GM12891 (cell line): ENCODE results near the gene AP2A2.
A peak's percentile ranks its signal among the peaks of the same experiment; 100 is the strongest.

ENCODE experiments used
- DNase-seq: peaks from one replicate; pipeline ENCODE4 v3.0.0; 2011; ENCODE audit warnings: low spot score; ENCODE audit not compliant: insufficient read length
- FAIRE-seq: peaks from 2 replicates; lab custom pipeline; 2011; peaks lifted over from hg19 to GRCh38; lab: Jason Lieb, UNC
- PAX5 ChIP-seq: IDR thresholded peaks from 2 replicates; pipeline ENCODE4 v1.6.1; 2011; ENCODE audit warnings: low read length, moderate library complexity, mild to moderate bottlenecking; ENCODE audit not compliant: insufficient read depth, severe bottlenecking
- POLR2A ChIP-seq: IDR thresholded peaks from 2 replicates; pipeline ENCODE4 v1.6.1; 2011; ENCODE audit warnings: low read depth, low read length, control low read depth
- POLR2AphosphoS5 ChIP-seq: IDR thresholded peaks from 2 replicates; pipeline ENCODE4 v1.6.1; 2011; ENCODE audit warnings: low read depth, low read length, control low read depth
- POU2F2 ChIP-seq: IDR thresholded peaks from 2 replicates; pipeline ENCODE4 v1.6.1; 2011; ENCODE audit warnings: low read depth, mild to moderate bottlenecking, control low read depth, low read length, moderate library complexity
- SPI1 ChIP-seq: IDR thresholded peaks from 2 replicates; pipeline ENCODE4 v1.6.1; 2011; ENCODE audit warnings: low read depth, low read length, control low read depth
- TAF1 ChIP-seq: IDR thresholded peaks from 2 replicates; pipeline ENCODE4 v1.6.1; 2011; ENCODE audit warnings: low read depth, low read length, control low read depth

AP2A2 gene

DNA sequence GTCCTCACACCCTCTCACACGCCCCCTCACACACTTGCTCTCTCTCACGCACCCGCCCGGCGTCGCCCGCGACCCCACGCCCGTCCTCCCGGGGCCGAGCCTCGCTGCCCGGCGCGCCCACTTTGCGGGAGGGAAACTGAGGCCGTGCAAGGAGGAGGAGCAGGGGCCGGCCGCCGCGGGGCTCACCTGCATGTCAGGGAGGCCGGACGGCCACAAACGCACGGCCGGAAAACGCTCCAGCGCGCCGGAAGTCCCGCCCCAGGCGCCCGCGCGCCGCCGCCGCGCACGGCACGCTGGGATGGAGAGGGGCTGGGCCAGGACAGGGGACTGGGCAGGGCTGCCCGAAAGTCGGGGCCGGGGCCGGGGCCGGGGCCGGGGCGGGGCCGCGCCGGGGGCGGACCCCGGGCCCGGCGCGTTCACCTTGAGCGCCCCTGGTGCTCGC lies 15.1 kb upstream of the AP2A2 start, which contains the start of gene CHID1:
Gene CHID1 (minus strand): TSS at position 222 of the 442 bp plus-strand sequence. CDS start 5,994 bp downstream, outside the sequence.
- TF ChIP-seq TAF1, result no peak
- TF ChIP-seq POLR2A, result 0 out of 2 replicates have a peak, but pooled peaks have one; percentile 17
- no peak for TF ChIP-seq SPI1
- DNase-seq, result peak; percentile 99
- FAIRE-seq, result peak; percentile 89

DNA sequence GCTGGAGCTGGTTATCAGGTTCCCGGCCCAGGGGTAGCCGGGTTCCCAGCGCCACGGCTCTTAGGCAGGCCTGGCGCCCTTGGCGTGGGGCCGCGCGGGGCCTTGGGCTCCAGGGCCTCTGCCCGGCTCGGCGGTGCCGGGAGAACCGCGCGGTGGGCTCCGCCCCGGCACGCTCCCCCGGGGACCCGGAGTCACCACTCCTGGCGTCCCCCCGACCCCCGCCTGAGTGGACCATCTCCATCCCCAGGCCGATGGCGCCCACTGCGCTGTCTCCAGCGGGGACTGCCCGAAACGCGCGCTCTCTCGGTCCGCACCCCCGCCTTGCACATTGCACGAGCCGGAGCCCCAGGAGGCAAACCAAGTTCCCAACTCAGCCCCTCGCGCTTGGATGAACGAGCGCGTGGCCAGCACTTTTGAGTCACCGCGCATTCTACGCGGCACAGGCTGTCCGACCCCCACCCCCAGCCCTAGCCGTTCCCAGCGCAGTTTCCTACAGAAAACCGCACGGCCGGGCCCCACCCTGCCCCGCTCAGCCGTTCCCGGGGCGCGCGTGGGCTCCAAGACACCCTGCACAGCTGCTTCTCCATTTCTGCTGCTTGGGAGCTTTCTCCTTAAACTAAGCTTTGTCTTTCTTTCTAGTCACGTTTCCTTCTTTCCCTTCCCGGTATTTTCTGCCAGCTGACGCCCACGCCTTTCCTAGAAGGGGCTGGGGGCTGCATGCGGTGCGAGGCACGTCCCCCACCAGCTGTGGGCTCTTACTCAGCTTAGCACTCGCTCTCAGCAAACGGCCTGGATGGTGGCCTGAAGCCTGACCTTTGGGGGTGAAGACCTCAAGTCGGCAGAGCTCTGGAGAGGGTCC lies 14.4 kb upstream of the AP2A2 start:
- DNase-seq (no peak), FAIRE-seq (peak; percentile 69)
- TF ChIP-seq POLR2AphosphoS5 (peak; percentile 72; the same call in 1 of the 2 replicates), PAX5 (peak; percentile 6), TAF1 (peak; percentile 56), POU2F2 (no peak), POLR2A (peak; percentile 57)

DNA sequence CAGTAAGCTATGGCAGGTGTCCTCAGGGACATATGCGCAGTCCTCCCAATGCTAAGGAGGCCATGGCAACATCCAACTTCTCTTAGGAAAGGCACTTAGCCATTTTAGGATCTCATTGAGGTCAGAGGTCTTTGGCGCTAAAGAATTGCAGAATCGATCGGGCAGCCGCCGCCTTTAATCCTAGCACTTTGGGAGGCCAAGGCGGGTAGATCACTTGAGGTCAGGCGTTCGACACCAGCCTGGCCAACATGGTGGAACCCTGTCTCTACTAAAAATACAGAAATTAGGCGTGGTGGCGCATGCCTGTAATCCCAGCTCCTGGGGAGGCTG lies 13.8 kb upstream of the AP2A2 start:
- TF ChIP-seq POU2F2 (no peak), PAX5 (no peak)
- DNase-seq (no peak), FAIRE-seq (no peak)

DNA sequence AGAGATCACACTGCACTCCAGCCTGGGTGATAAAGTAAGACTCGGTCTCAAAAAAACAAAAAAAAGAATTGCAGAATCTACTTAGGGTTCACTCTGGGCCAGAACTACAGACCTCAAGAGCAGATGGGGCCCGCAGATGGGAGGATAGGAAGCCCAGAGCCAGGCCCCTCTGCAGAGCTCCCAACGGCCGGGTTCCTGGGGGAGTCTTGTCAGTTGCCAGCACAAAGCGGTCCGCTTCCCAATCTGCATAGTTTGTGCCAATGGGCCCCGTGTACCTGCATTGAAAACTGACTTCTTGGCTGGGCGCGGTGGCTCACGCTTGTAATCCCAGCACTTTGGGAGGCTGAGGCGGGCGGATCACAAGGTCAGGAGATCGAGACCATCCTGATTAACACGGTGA lies 13.4 kb upstream of the AP2A2 start:
- TF ChIP-seq PAX5 (no peak), POLR2AphosphoS5 (no peak), TAF1 (no peak), POLR2A (no peak), SPI1 (no peak), POU2F2 (no peak)
- DNase-seq (no peak), FAIRE-seq (no peak)

DNA sequence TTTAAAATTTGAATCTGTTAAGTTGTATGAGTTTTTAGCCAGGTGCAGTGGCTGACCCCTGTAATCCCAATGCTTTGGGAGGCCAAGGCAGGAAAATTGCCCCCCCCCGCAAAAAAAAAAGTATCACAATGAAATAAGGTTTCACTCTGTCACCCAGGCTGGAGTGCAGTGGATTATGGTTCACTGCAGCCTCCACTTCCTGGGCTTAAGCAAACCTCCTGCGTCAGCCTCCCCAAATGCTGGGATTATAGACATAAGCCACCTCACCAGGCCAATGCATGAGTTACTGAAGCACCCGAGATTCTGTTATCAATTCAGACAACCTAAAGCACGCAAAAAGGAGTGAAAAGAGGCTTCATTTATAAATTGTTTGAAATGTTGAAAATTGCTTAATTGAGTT lies 12.6 kb upstream of the AP2A2 start:
- DNase-seq (no peak), FAIRE-seq (no peak)
- no peak for TF ChIP-seq TAF1
- no peak for TF ChIP-seq PAX5
- TF ChIP-seq POU2F2, result no peak
- no peak for TF ChIP-seq SPI1
- no peak for TF ChIP-seq POLR2A
- no peak for TF ChIP-seq POLR2AphosphoS5

DNA sequence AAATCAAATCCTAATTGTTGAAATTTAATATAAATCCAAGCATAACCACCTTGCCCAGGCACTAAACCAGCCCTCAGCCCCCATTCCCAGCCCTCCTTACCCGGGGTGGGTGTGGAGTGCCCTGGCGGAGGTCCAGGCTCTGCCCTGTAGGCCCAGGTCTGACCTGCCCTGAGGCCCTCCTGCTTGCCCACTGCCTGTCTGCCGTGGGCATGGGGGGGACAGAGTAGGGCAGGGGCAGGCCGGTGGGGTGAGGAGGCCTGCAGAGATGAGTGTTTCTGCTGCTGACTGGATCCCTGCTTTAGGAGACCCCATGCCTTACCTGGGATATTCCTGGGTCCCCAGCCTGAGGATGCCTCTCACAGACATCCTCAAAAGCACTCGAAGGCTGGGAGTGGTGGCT lies 11.5 kb upstream of the AP2A2 start:
- FAIRE-seq (no peak), DNase-seq (no peak)
- TF ChIP-seq SPI1 (no peak), TAF1 (no peak), POLR2A (no peak), PAX5 (no peak), POLR2AphosphoS5 (no peak), POU2F2 (no peak)

DNA sequence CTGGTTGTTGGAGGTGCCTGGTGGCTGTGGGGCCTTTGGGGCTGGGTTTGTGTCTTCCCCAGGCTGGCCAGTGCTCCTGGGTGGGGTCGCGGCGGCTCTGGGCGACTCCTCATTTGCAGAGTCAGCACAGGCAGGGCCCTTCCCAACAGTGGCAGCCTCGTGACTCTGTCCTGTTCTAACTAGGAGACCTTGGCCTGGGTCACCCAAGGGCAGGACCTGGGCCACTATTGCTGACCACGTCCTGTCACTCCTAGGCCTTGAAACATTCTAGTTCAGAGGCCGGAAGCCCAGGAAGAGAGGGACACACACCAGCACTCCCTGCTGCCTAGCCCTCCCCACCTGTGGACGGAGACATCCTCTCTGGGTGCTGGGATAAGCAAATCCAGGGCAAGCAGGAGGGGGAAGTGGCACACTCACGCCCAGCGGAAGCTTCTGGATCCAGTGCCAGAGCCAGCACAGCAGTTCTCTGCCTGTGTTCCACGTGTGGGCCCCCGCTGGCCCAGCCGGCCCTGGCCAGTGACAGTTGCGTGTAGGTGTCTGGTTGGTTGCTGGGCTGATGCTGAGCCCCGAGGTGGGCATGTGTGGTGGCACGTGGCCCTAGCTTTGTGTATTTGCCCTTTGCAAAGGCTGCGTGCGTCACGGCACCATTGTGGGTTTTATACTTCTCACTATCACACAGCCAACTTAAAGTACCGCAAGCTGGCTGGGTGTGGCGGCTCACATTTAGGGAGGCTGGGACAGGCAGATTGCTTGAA lies 10.7 kb upstream of the AP2A2 start:
- no peak for DNase-seq
- TF ChIP-seq SPI1, result no peak
- TF ChIP-seq POU2F2, result no peak
- TF ChIP-seq POLR2A, result no peak
- TF ChIP-seq TAF1, result no peak
- no peak for TF ChIP-seq POLR2AphosphoS5
- no peak for TF ChIP-seq PAX5
- no peak for FAIRE-seq

DNA sequence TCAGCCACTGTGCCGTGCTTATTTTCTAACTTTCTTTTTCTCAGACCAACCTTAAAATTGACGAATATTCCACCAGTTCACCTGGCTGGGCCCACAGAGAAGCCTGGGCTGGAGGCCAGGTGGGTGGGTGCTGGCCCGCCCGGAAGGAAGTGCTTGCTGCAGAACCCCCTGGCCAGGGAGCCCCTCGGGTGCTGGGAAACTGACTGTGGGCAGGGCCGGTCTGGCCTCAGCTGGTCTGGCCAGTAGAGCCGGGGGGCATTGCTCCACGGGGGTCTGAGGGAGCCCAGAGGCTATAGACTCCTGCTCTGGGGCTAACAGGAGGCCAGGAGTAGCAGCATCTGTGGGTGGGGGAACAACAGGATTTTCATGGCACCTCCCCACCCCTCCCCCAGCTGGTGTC lies 8.2 kb upstream of the AP2A2 start:
- TF ChIP-seq PAX5 (no peak), SPI1 (no peak), POU2F2 (no peak), TAF1 (no peak), POLR2A (no peak), POLR2AphosphoS5 (no peak)
- FAIRE-seq, result no peak
- DNase-seq, result no peak

DNA sequence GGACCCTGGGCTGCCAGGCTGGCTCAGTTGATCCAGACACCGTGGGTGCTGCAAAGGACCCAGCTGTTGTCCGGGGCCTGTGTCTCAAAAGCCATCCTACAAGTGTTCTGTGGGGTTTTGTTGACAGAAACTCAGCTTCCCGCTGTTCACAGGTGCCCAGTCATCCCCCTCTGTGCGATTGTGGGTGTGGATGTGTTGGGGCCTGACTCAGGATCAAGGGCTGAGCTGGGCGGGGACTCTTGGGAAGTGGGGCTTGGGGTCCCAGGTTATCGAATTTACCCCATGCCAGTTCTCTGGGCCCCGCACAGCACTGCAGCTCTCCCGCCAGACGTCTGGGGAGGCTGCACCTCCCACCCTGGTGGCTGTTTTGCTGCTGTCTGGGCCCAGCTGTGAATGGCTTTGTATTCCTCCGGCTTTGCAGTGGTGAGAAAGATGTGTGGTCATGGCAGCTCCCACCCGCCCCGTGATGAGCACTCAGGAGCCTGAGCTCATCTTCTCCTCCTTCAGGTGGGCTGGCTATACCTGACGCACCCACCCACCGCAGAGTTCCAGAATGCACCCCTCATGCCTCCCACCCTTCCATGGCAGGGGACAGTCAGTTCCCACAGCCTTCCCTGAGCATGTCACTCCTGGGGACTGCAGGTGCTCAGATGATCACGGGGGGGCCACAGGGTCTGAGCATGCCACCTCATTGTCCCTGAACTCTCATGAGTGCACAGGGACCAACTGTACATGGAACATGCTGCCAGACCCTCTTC lies 3.6 kb upstream of the AP2A2 start:
- TF ChIP-seq POU2F2 (no peak), TAF1 (no peak), PAX5 (no peak), SPI1 (no peak), POLR2AphosphoS5 (no peak), POLR2A (no peak)
- FAIRE-seq (no peak), DNase-seq (no peak)

DNA sequence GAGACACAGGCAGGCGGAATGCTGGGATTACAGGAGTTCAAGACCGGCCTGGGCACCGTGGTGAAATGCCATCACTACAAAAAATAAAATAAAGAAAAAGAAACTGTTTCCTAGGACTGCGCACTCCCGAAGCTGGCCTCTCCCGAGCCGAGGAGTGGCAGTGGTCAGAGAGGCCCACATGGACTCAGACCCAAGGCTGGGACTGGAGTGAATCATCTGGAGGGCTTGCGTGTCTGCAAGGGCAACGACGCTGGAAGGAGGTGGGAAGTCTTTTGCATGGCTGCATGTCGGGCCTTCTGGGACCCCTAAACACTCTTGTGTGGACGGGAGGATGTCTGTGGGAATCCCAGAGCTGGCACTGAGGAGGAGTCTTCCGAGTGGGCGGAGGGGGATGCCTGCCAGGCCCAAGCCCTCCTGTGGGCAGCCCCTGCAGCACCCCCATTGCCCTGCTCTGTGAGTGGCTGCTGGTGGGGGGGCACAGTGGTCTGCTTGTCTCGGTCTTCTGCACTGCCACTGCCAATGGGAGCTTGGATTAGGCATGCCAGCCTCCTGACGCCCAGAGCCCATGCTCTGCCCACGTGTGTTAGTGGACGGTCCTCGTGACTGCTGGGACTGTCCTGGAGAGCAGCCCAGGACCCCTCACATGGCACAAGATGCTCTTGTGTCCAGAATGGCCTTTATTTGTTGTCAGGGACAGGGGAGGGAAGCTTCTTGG lies 1.8 kb upstream of the AP2A2 start:
- FAIRE-seq (no peak), DNase-seq (no peak)
- TF ChIP-seq POU2F2 (no peak), TAF1 (no peak), PAX5 (no peak), POLR2AphosphoS5 (no peak), POLR2A (no peak), SPI1 (no peak)
